Measurements from ENCODE around the gene TBCD.
A peak's percentile ranks its signal among the peaks of the same experiment; 100 is the strongest.

The TBCD gene

GRCh38 chr17:82835766-82836512 lies 84.1 kb downstream of the TBCD start:
- no peak for DNase-seq

DNA sequence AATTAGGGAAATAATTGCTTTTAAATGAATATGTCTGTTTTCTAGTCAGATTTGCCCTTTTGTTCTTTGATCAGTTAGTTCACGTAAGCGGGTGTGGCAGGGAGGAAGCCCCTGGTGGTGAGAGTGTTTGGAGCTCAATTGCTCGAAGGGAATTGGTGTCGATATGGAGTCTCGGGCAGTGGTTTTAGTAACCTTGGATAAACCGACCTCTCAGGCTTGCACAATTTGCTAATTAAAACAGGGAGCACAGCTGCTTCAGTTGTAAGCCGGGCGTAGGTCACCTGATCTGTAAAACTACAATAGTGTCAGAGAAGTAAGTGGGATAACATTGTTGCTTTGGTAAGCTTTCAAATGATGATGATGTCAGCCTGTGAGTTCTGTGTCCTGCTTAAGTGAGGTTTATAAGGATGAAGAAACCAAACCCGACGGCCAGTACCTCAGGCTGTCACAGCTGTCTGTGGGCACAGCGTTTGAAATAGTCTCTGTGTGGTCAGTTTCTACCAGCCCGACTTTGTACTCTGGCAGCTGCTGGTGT lies 85.0 kb downstream of the TBCD start:
- no peak for DNase-seq

GRCh38 chr17:82837586-82838320 lies 85.9 kb downstream of the TBCD start:
- DNase-seq = no peak

DNA sequence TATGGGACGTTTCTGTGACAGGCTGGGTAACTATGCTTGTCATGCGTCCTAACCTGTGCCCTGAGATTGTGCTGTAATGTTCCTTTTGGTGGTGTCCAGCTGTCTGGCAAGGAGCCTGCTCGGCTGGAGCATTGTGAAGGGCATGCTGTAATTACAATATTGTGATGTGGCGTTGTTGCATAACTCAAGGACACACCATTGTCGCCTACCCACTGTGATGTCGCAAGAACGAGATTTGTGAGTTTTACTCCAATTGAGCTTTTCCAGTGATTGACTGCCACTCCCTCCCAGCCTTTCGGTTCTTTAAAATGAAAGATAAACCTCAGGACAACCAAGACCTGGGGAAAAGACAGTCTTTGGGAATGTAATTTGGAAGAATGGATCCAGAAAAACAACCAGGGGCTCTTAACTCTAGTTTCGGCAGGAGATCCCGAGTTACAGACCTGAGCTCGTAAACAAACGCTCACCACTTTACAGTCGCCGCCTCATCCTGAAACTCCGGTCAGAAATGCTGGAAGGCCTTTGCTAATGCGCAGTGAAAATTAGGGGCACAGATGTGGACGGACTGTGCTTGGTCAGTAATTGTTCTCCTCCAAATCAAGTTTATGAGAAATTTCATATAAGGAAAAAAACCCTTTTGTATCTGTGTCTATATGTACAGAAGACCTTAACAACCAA lies 86.7 kb downstream of the TBCD start:
- DNase-seq = no peak

- no peak for DNase-seq
Observed at GRCh38 chr17:82839617-82840292, 87.9 kb downstream of the TBCD start, which contains the start of gene ZNF750. ZNF750 (minus strand) TSS chr17:82840022; CDS start chr17:82832454, 7,568 bp downstream.

GRCh38 chr17:82840431-82840831 lies 88.6 kb downstream of the TBCD start:
- no peak for DNase-seq

DNA sequence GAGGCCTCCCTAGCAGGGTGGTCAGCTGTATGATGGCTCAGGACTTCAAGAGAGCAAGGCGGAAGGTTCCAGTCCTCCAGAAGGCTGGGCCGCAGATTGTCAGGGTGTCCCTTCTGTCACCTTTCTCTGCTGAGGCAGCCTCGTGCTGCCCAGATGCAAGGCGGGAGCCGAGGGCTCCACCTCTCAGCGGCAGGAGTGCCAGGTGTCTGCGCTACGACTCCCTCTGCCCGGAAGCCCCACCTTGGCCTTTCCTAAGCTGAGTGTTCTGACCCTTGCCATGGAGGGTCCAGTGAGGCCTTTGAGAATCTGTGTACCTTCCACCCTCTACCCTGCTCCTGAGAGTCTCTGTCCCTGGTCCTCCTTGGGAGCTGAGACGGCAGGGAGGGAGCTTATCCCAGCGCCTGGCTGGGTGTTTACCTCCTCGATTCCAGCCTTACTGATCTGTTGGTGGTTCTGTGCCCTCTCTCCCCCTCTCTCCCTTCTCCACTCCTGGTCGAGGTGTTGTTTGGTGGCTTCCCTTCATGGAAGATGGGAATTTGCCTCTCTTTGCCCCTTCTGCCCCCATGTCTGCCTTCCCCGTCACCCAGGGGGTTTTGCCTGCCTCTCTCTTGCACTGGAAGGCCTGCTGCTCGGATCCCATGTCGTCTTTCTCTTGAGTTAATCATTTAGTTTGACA lies 90.2 kb downstream of the TBCD start:
- no peak for DNase-seq

- DNase-seq = no peak
Observed at GRCh38 chr17:82843904-82844680, 92.2 kb downstream of the TBCD start.

DNA sequence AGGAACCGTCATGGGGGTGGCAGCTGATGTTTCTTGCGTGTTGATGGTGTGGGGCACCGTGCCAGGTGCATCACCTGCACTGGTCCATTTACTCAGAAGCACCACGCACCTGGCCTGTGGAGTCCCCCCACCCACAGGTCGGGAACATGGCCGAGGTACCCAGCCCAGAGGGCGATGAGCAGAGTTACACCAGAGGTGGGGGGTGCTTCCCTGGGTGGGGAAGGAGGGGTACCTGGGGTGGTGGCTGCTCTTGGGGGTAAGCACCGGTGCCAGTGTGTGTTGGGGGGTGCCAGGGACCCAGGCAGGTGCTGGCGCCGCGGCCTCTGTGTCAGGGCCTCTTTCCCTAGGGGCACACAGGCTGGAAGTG lies 92.9 kb downstream of the TBCD start:
- DNase-seq = no peak

DNA sequence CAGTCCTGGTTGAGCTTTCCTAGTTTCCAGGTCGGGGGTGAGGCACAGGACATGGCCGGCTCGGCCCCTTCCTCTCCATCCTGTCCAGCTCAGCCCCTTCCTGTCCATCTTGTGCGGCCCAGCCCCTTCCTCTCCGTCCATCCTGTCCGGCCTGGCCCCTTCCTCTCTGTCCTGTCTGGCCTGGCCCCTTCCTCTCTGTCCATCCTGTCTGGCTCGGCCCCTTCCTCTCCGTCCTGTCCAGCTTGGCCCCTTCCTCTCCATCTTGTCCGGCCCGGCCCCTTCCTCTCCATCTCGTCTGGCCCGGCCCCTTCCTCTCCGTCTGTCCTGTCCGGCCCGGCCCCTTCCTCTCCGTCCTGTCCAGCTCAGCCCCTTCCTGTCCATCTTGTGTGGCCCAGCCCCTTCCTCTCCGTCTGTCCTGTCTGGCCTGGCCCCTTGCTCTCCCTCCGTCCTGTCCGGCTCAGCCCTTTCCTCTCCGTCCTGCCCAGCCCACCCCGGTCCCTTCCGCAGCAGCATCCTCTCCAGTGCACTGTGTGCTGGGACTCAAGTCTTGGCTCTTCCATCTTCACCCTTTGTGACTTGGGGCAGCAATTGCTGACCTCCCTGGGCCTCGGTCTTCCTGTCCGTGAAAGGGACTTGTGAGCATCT lies 93.4 kb downstream of the TBCD start:
- no peak for DNase-seq

- no peak for DNase-seq
Observed at GRCh38 chr17:82846061-82846691, 94.3 kb downstream of the TBCD start.

GRCh38 chr17:82848022-82848592 lies 96.2 kb downstream of the TBCD start:
- DNase-seq = peak; percentile 45

- no peak for DNase-seq
Observed at GRCh38 chr17:82849076-82849945, 97.4 kb downstream of the TBCD start.

- DNase-seq = no peak
Observed at GRCh38 chr17:82851381-82851780, 99.5 kb downstream of the TBCD start.

DNA sequence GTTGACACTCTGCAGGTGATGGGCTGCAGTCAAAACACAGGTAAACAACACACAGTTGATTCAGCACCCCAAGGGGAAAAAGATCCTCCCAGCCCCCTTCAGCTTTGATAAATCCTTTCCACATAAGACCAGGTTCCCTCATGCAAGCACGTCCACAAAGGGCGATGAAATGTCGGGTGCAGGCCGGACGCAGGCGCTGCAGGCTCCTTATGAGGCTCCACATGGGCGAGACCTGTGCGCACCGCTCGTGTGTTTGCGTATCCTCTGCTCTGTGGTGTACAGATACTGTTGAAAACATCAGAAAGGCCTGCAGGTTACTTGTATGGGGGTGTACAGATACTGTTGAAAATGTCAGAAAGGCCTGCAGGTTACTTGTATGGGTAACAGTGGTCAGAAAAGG lies 102.4 kb downstream of the TBCD start:
- no peak for DNase-seq

- DNase-seq = no peak
Observed at GRCh38 chr17:82856361-82856760, 104.5 kb downstream of the TBCD start.

GRCh38 chr17:82858376-82859126 lies 106.7 kb downstream of the TBCD start:
- DNase-seq = peak; percentile 23
